NT2/D1 (cell line): ENCODE results near the gene FLYWCH2.

Source experiments
- SUZ12 ChIP-seq: IDR thresholded peaks from 2 replicates; pipeline ENCODE4 v1.6.1; 2011; ENCODE audit not compliant: insufficient read length, insufficient read depth; ENCODE audit errors: extremely low read depth
- YY1 ChIP-seq: IDR thresholded peaks from 2 replicates; pipeline ENCODE4 v1.6.1; 2011; ENCODE audit not compliant: insufficient read length, insufficient read depth

GRCh38 chr16:2913603-2914002 lies 30.6 kb downstream of the FLYWCH2 start:
- TF ChIP-seq SUZ12 (no peak), YY1 (no peak)
